NCI-H2227 (cell line): ENCODE measurements around the gene TP53I13.

Source experiments
- DNase-seq: peaks from one replicate; lab custom pipeline; 2025; ENCODE audit not compliant: unreplicated experiment; lab: John Stamatoyannopoulos, UW

TP53I13 gene

DNA sequence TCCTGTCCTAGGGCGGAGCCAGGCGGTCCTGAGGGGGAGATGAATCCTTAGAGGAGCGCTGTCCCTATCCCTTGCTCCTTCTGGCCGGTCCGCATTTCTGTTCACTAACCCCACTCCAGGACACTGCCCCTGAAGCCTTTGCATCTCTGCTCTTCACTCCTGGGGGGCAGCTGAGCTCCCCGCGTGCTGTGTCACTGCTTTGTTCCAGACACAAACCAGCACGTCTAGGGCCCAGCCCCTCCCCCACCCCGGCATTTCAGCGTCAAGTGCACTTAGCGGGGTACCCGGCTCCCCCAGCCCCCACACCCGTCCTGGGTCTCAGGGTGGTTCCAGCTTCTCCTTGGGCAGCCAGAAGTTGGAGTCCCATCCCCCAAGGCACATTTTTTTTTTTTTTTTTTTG, 45.4 kb downstream of the TP53I13 start:
- DNase-seq, result no peak

DNA sequence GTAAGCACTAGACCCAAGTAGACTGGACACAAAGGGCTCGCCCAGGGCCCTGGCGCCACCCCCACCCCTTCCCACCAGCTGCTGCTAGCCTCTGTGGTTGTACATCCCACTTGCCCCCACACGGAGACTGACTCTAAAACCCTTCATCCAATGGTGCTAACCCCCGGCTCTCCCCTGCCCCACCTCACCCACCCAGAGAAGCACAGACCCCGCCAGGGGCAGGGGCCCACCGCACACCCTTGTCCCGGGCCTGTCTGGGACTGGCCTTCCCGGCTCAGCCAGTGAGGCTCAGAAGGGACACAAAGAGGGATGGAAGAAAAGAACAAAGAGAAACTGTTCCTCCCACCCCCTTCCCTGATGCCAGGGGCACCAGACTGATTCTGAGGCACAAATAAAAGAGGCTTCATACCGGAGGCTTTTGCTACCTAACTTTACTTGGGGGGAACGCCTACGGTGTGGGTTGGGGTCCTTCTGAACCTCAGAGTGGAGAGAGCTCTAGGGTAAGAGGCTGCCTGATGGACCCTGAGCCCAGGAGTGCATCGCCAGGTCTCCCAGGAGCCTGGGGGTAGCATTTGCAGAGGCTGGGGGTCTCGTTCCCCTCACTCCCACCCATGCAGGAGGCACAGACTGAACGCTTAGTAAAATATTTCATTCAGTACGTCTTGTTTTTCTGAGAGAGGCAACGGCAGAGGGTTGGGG, 46.0 kb downstream of the TP53I13 start:
- no peak for DNase-seq

DNA sequence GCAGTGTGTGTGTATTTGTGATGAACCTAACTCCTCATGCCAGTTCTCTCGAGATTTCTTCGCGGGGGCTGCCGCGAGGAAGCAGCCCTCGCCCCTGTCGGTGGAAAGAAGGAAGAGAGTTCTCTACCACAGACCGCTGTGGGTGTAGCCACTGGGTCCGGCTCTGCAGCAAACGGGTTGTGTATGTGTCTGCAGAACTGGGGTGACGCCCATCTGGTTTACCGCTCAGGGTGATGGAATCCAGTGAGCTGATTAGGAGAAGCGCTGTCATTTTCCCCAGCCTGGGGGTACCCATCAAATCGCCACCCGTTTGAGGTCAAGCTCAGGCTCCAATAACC, 46.5 kb downstream of the TP53I13 start:
- DNase-seq, result no peak

DNA sequence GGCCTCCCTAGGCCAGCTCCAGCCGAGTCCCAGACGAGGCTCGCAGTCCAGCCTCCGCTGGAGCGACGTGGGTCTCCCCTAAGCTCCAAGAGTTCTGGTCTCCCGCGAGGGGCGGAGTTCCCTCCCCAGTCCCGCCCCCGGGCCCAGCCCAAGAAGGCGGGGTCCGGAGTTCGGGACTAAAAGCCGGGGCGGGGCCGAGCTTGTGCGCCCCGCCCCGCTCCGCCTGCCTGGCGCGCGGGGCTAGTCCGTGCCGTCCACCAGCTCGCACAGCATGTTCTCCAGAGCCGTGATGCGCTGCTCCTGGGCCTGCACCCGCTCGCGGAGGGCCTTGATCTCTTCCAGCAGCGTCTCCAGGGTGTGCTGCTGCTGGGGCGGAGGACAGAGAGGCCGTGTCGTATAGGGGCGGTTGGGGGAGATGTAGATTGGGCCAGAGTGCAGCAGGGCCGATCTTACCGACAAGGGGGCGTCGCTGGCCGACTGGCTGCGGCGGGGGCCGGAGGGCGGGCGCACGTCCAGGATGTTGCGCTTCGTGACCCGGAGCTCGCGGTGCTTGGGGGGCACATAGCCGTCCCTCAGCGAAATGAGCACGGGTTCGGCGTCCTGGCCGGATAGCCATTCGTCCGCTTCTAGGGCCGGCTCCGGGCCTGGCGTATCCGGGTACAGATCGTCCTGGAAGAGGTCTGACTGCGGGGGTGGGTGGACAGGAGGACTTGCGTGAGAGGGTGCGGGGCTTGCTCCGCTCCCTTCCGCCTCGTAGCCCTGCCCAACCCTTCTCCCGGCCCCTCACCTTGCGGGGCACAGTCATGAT, 47.2 kb downstream of the TP53I13 start:
- DNase-seq, result no peak

DNA sequence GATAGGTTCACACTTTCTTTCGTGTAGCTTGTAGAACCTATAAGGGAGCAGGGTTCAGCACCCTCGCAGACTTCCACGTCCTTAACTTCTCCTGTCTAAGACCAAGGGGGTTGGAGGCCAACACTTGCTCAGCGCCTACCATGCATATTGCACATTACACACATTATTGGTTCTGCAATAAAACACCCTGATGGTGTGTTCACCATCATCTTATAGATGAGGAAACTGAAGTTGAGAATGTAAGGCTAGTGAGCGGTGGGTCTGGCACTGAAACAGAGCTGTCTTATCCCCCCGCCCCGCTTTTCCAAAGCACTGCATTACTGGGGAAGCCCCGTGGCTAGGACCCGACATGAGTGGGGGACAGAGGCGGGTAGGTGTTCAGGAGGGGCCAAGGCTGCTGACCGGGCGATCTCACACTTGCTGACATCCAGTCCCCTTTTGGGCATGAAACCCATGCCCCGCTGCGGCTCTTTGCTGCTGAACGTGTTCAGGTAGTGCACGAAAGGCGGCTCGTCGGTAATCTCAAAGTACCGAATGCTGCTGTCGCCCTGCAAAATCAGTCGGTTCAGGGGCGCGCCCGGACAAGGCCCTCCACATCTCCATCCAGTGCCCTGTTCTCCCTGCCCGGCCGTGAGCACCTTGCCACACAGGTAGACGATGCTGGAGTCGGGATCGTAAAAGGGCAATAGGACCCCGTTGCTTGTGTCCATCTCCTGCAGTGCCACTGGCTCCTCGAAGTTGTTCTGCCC, 48.0 kb downstream of the TP53I13 start:
- no peak for DNase-seq

DNA sequence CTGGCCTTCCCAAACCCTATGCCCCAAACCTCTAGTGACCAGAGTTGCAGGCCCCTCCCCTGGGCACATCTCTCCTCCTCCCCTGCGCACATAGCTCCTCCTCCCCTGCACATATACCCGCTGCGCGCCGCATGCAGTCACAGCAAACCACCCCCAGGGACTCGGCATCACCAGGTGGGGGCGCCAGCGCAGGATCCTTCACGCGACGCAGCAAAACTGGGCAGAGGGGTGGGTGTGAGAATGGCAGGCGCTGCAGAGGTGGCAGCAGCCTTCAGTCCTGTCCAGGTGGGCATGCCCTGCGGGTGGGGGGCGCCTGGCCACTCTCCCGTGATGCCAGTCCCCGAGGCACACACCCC, 48.6 kb downstream of the TP53I13 start:
- DNase-seq, result no peak

DNA sequence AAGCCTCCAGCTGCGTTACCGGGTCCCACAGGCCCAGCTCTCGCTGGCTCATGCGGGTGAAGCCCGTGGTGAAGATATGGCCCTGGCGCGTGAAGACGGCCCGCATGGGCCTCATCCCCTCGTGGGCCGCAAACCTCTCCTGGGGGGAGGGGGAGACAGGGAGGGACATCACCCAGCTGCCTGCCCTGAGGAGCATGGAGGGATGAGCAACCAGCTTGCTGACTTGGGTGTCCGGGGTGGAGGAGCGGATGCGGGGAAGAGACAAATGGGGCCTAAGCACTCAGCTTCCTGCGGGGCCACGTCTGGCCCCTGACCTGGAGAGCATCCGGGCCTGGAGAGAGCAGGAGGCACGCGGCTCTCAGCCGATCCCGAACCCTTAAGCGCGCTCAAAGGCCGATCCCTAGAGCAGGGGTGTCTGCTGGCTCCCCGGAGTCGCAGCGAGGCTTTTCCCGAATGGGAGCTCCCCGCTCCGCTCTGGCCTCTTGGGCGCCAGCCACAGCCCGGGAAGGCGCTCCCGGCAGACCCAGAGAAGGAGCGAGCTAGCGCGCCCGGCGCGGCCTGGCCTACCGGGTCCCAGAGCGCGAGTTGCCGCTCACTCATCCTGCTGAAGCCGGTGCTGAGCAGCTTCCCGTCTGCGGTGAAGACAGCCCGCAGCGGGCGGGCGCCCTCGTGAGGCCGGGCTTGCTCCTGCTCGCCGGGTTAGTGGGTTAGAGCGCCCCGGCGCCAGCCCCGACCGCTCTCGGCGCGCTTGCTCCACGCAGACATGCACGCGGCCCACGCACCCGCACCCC, 49.2 kb downstream of the TP53I13 start:
- no peak for DNase-seq

DNA sequence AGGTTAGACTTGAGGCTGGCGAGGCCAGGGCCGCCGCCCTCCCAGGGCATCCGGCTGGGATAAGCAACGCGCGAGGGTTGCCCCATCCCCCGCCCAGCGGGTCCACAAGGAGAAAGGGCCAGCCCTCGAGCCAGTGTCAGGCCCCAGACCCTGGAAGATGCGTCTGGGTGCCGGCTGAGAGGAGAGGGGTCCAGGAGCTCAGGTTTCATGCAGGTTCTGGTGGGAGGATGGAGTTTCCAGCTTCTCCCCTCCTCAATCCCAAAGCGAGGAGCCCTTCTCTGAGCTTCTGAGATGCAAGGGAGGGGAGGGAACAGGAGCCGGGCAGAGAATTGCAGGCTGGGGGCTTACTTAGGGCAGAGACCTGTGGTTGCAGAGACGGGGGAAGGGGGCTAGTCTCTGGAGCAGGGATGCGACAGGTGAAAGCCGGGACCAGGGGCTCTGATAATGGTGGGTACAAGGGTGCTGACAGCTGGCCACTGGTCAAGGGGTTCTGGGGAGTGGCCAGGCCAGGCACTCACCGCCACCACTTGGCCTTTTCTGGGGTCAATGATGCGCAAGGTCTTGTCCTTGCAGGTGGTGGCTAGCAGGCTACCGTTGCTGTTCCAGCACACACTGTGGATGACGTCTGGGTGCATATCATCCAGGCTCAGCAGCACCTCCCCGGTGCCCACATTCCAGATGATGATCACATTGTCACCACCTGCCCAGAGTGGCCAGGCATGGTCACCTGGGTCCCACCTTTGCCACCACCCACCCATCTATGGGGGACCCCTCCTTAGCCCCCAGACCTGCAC, 50.0 kb downstream of the TP53I13 start:
- DNase-seq, result no peak

DNA sequence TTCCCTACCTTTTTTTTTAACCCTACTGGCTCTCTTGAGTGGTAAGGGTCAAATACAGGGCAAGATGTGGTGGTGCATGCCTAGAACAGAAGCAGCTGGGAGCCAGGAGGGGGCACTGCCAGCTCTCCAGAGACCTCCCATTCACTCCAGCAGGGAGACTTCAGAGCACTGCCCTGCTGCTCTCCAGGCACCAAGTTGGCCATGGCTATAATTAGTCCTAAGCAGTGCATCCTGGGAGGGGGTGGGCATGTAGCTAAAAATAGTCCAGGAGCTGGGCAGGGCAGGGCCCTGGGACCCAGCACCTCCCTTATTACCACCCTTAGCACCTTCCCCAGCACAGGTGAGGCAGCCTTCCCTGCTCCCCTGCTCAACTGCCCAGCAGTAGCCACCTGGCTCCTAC, 50.8 kb downstream of the TP53I13 start:
- DNase-seq, result peak; percentile 17

DNA sequence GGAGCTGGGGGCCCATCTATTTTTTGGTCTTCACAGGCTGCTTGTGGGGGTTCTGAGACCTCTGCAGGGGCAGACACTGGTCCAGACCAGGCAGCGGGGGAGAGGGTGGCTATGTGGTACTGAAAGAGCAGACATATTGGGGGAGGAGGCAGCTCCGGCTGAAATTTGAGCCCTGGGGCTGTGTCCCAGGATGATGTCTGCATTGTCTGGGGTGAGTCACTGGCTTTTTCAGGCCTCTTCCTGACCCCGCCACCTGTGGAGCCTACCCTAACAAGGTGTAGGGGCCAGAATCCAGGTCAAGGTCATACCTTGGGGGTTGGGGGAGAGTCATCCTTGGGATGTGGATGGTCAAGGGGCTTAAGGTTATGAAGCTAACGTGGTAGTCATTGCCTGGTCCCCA, 51.8 kb downstream of the TP53I13 start:
- no peak for DNase-seq

DNA sequence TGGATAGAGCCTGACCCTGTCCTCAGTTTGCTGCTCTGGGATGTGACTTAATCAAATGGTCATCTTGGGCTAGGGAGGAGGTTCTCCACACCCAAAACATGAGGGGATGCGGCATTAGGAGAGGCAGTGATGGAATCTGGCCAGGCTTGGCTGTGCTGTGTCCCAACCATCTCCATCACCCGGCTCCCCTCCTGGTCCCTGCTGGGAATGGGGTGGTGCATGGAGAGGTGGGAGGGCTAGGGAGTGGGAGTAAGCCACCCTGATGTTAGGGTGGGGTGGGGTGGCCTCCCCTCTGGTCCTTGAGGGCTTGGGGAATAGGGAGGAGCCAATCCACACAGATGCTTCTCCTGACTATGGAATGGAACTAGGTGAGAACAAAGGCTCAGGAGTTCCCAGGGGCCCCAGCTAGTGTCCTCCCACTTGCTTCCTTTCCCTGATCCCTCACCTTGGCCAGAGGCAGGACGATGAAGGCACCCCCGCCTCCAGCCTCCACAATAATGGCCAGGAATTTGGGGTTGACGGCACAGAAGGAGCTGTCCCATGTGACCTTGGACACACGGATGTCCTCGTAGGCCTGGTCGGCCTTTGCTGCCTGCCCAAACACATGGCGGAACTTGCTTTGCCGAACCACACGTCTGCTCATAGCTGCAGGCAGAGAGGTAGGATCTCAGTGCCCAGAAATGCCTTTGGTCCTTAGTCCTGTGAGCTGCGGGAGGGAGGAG, 52.4 kb downstream of the TP53I13 start:
- DNase-seq, result no peak

DNA sequence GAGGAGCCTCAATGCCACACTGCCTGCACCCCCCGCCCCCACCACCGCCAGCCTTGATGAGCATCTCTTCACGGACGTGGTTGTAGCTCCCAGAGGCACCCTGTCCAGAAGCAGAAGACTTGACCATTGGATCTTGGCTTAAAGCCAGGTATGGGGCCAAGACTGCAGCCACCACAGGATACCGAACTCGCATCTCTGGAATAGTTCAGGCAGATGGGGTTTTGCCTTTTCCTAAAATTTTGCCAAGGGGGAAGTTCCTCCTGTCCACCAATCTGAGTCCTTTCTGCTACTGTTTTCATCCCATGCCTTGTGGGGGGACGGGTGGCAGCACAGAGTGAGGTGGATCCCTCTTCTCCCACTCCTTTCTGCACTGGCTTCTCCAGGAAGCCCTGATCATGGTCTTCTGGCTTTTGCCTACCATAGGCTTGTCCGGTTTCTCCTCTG, 53.3 kb downstream of the TP53I13 start:
- no peak for DNase-seq
